ENCODE results near the gene SMPD4.
"Not testable (repeated sequence)": the region's sequence is repeated elsewhere in the genome, so short reads cannot be mapped to it uniquely, and the experiment has no call there.

SMPD4 gene

GRCh38 chr2:130162968-130163367 lies 18.4 kb downstream of the SMPD4 start:
- no peaks in the 10 kb centered on the region for H3K4me1 ChIP-seq (ENCODE audit: control insufficient read depth, low read depth, low read length)
- H3K9ac ChIP-seq (ENCODE audit: low read length) = no peak overlapping the region
- no peaks in the 10 kb centered on the region for H3K9me3 ChIP-seq (ENCODE audit: control insufficient read depth, low read depth, low read length)
- no peaks in the 10 kb centered on the region for H3K27me3 ChIP-seq (ENCODE audit: control insufficient read depth, insufficient read depth, low read length)
- H3K27ac ChIP-seq (ENCODE audit: low read length) = no peak overlapping the region
- peaks cover 47% of the 10 kb centered on the region for H3K36me3 ChIP-seq (ENCODE audit: control insufficient read depth, low read depth, low read length)
- no peak overlapping the region for H3K4me3 ChIP-seq (ENCODE audit: low read length)

GRCh38 chr2:130162486-130162885 lies 18.9 kb downstream of the SMPD4 start:
- H3K4me3 ChIP-seq (ENCODE audit: low read length); H3K27me3 ChIP-seq (ENCODE audit: control insufficient read depth, insufficient read depth, low read length); H3K9ac ChIP-seq (ENCODE audit: low read length); H3K27ac ChIP-seq (ENCODE audit: low read length); H3K4me1 ChIP-seq (ENCODE audit: control insufficient read depth, low read depth, low read length); H3K9me3 ChIP-seq (ENCODE audit: control insufficient read depth, low read depth, low read length): not testable (repeated sequence)
- peaks cover 43% of the 10 kb centered on the region for H3K36me3 ChIP-seq (ENCODE audit: control insufficient read depth, low read depth, low read length)

- not testable (repeated sequence) for H3K9ac ChIP-seq (ENCODE audit: low read length); H3K4me3 ChIP-seq (ENCODE audit: low read length); H3K27ac ChIP-seq (ENCODE audit: low read length); H3K27me3 ChIP-seq (ENCODE audit: control insufficient read depth, insufficient read depth, low read length); H3K4me1 ChIP-seq (ENCODE audit: control insufficient read depth, low read depth, low read length); H3K9me3 ChIP-seq (ENCODE audit: control insufficient read depth, low read depth, low read length)
- H3K36me3 ChIP-seq (ENCODE audit: control insufficient read depth, low read depth, low read length) = peaks cover 29% of the 10 kb centered on the region
These were observed 20.3 kb downstream of the SMPD4 start for GRCh38 chr2:130160838-130161705.

GRCh38 chr2:130160131-130160530 lies 21.3 kb downstream of the SMPD4 start:
- Histone ChIP-seq H3K27me3 (ENCODE audit: control insufficient read depth, insufficient read depth, low read length) (no peaks in the 10 kb centered on the region), H3K27ac (ENCODE audit: low read length) (no peak overlapping the region), H3K4me3 (ENCODE audit: low read length) (no peak overlapping the region), H3K36me3 (ENCODE audit: control insufficient read depth, low read depth, low read length) (peaks cover 23% of the 10 kb centered on the region), H3K4me1 (ENCODE audit: control insufficient read depth, low read depth, low read length) (no peaks in the 10 kb centered on the region), H3K9me3 (ENCODE audit: control insufficient read depth, low read depth, low read length) (no peaks in the 10 kb centered on the region), H3K9ac (ENCODE audit: low read length) (no peak overlapping the region)

GRCh38 chr2:130159376-130159775 lies 22.0 kb downstream of the SMPD4 start:
- H3K36me3 ChIP-seq (ENCODE audit: control insufficient read depth, low read depth, low read length) = peaks cover 19% of the 10 kb centered on the region
- H3K27ac ChIP-seq (ENCODE audit: low read length); H3K4me3 ChIP-seq (ENCODE audit: low read length); H3K4me1 ChIP-seq (ENCODE audit: control insufficient read depth, low read depth, low read length); H3K9me3 ChIP-seq (ENCODE audit: control insufficient read depth, low read depth, low read length); H3K27me3 ChIP-seq (ENCODE audit: control insufficient read depth, insufficient read depth, low read length); H3K9ac ChIP-seq (ENCODE audit: low read length): not testable (repeated sequence)

- H3K9me3 ChIP-seq (ENCODE audit: control insufficient read depth, low read depth, low read length) = no peaks in the 10 kb centered on the region
- no peaks in the 10 kb centered on the region for H3K27me3 ChIP-seq (ENCODE audit: control insufficient read depth, insufficient read depth, low read length)
- peaks cover 18% of the 10 kb centered on the region for H3K36me3 ChIP-seq (ENCODE audit: control insufficient read depth, low read depth, low read length)
- H3K4me1 ChIP-seq (ENCODE audit: control insufficient read depth, low read depth, low read length) = no peaks in the 10 kb centered on the region
- H3K27ac ChIP-seq (ENCODE audit: low read length) = no peak overlapping the region
- H3K4me3 ChIP-seq (ENCODE audit: low read length) = no peak overlapping the region
- no peak overlapping the region for H3K9ac ChIP-seq (ENCODE audit: low read length)
These were observed 22.8 kb downstream of the SMPD4 start for GRCh38 chr2:130158631-130159030.

GRCh38 chr2:130157825-130158514 lies 23.4 kb downstream of the SMPD4 start:
- H3K36me3 ChIP-seq (ENCODE audit: control insufficient read depth, low read depth, low read length) = peaks cover 18% of the 10 kb centered on the region
- H3K4me3 ChIP-seq (ENCODE audit: low read length); H3K4me1 ChIP-seq (ENCODE audit: control insufficient read depth, low read depth, low read length); H3K9ac ChIP-seq (ENCODE audit: low read length); H3K27ac ChIP-seq (ENCODE audit: low read length); H3K9me3 ChIP-seq (ENCODE audit: control insufficient read depth, low read depth, low read length); H3K27me3 ChIP-seq (ENCODE audit: control insufficient read depth, insufficient read depth, low read length): not testable (repeated sequence)

GRCh38 chr2:130157354-130157753 lies 24.0 kb downstream of the SMPD4 start:
- peaks cover 19% of the 10 kb centered on the region for H3K36me3 ChIP-seq (ENCODE audit: control insufficient read depth, low read depth, low read length)
- not testable (repeated sequence) for H3K4me3 ChIP-seq (ENCODE audit: low read length); H3K4me1 ChIP-seq (ENCODE audit: control insufficient read depth, low read depth, low read length); H3K27me3 ChIP-seq (ENCODE audit: control insufficient read depth, insufficient read depth, low read length); H3K27ac ChIP-seq (ENCODE audit: low read length); H3K9me3 ChIP-seq (ENCODE audit: control insufficient read depth, low read depth, low read length); H3K9ac ChIP-seq (ENCODE audit: low read length)

GRCh38 chr2:130156624-130157004 lies 24.8 kb downstream of the SMPD4 start:
- H3K4me3 ChIP-seq (ENCODE audit: low read length) = no peak overlapping the region
- no peak overlapping the region for H3K9ac ChIP-seq (ENCODE audit: low read length)
- H3K27ac ChIP-seq (ENCODE audit: low read length) = no peak overlapping the region
- H3K27me3 ChIP-seq (ENCODE audit: control insufficient read depth, insufficient read depth, low read length) = no peaks in the 10 kb centered on the region
- H3K9me3 ChIP-seq (ENCODE audit: control insufficient read depth, low read depth, low read length) = no peaks in the 10 kb centered on the region
- no peaks in the 10 kb centered on the region for H3K4me1 ChIP-seq (ENCODE audit: control insufficient read depth, low read depth, low read length)
- H3K36me3 ChIP-seq (ENCODE audit: control insufficient read depth, low read depth, low read length) = peaks cover 23% of the 10 kb centered on the region

- H3K4me3 ChIP-seq (ENCODE audit: low read length); H3K4me1 ChIP-seq (ENCODE audit: control insufficient read depth, low read depth, low read length); H3K27ac ChIP-seq (ENCODE audit: low read length); H3K9ac ChIP-seq (ENCODE audit: low read length); H3K9me3 ChIP-seq (ENCODE audit: control insufficient read depth, low read depth, low read length); H3K27me3 ChIP-seq (ENCODE audit: control insufficient read depth, insufficient read depth, low read length): not testable (repeated sequence)
- H3K36me3 ChIP-seq (ENCODE audit: control insufficient read depth, low read depth, low read length) = peaks cover 23% of the 10 kb centered on the region
These were observed 25.3 kb downstream of the SMPD4 start for GRCh38 chr2:130155956-130156623.

- Histone ChIP-seq H3K9me3 (ENCODE audit: control insufficient read depth, low read depth, low read length) (no peaks in the 10 kb centered on the region), H3K27me3 (ENCODE audit: control insufficient read depth, insufficient read depth, low read length) (no peaks in the 10 kb centered on the region), H3K36me3 (ENCODE audit: control insufficient read depth, low read depth, low read length) (peaks cover 21% of the 10 kb centered on the region), H3K4me3 (ENCODE audit: low read length) (no peak overlapping the region), H3K4me1 (ENCODE audit: control insufficient read depth, low read depth, low read length) (no peaks in the 10 kb centered on the region), H3K9ac (ENCODE audit: low read length) (no peak overlapping the region), H3K27ac (ENCODE audit: low read length) (no peak overlapping the region)
These were observed 26.3 kb downstream of the SMPD4 start for GRCh38 chr2:130154773-130155765.

Data from iPS-18a (cell line).